ENCODE data around the gene MNX1.

The MNX1 gene

GRCh38 chr7:157019718-157020451, 9.4 kb upstream of the MNX1 start:
- DNase-seq (ENCODE audit: low read depth): no peak
- TF ChIP-seq, protein P1, sequence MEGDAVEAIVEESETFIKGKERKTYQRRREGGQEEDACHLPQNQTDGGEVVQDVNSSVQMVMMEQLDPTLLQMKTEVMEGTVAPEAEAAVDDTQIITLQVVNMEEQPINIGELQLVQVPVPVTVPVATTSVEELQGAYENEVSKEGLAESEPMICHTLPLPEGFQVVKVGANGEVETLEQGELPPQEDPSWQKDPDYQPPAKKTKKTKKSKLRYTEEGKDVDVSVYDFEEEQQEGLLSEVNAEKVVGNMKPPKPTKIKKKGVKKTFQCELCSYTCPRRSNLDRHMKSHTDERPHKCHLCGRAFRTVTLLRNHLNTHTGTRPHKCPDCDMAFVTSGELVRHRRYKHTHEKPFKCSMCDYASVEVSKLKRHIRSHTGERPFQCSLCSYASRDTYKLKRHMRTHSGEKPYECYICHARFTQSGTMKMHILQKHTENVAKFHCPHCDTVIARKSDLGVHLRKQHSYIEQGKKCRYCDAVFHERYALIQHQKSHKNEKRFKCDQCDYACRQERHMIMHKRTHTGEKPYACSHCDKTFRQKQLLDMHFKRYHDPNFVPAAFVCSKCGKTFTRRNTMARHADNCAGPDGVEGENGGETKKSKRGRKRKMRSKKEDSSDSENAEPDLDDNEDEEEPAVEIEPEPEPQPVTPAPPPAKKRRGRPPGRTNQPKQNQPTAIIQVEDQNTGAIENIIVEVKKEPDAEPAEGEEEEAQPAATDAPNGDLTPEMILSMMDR (IDR thresholded peaks at IDR 0.05; ENCODE audit: control insufficient read depth, insufficient read depth, low read depth, low read length, missing control alignments): no peak
- H3K4me3 ChIP-seq (ENCODE audit: control insufficient read depth, low read depth, low read length): no peak overlapping the region

- H3K4me3 ChIP-seq (ENCODE audit: control insufficient read depth, low read depth, low read length): no peak overlapping the region
- TF ChIP-seq, protein P1 (IDR thresholded peaks at IDR 0.05; ENCODE audit: control insufficient read depth, insufficient read depth, low read depth, low read length, missing control alignments): no peak
- DNase-seq (ENCODE audit: low read depth): no peak
These were observed 8.6 kb upstream of the MNX1 start for GRCh38 chr7:157018997-157019608.

GRCh38 chr7:157018328-157018996, 8.0 kb upstream of the MNX1 start:
- H3K4me3 ChIP-seq (ENCODE audit: control insufficient read depth, low read depth, low read length): no peak overlapping the region
- DNase-seq (ENCODE audit: low read depth): no peak
- TF ChIP-seq, protein P1 (IDR thresholded peaks at IDR 0.05; ENCODE audit: control insufficient read depth, insufficient read depth, low read depth, low read length, missing control alignments): no peak

DNA sequence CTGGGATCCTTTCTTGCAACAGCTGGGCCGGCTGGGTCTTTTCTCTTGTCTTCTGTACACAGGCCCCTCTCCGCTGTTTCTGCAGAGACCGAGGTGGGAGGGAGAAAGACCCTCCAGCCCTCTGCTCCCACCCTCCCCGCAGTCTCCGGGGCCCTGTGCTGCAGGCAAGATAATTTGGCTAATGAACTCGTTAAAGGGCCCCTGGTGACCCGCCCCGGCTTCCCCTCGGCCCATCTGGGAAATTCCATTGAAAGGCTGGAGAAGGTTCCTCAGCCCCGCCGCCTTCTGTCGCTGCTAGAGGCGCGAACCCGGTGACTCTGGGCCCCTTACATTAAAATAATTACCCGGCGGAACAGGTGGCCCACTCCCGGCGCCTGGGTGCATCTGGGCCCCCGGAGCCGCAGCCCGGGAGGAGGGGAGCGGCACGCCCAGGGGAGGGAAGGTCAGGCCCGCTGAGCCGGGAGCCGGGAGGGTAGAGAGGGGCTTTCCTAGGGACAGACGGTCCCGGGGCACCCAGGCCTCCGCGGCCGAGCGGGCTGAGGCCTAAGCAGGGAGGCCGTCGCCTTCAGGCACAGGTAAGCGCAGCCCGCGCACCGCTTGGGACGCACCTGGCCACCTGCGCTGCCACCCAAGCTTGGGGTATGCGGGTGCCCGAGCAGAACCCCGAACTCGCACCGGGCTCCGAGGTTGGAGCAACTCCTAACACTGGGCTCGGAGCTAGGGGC, 7.3 kb upstream of the MNX1 start:
- TF ChIP-seq, protein P1 (IDR thresholded peaks at IDR 0.05; ENCODE audit: control insufficient read depth, insufficient read depth, low read depth, low read length, missing control alignments): no peak
- DNase-seq (ENCODE audit: low read depth): no peak
- H3K4me3 ChIP-seq (ENCODE audit: control insufficient read depth, low read depth, low read length): no peak overlapping the region

DNA sequence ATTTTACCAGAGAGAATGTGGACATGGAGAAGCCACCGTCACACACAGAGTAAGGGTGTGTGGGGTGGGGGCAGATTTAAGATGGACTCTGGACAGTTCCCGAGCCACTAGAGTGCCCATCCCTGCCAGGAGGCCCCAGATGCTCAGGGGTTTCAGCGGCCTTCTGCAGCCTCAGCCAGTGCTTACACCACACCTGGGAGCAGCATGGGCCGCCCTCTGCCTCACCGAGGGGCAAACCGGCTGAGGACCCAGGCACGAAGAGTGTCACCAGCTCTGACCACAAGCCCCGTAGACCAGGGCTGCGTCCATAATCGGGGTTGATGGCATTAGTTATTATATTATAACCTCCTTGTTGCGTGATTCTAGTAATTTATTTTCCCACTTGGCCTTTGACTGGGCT, 6.7 kb upstream of the MNX1 start:
- H3K4me3 ChIP-seq (ENCODE audit: control insufficient read depth, low read depth, low read length): no peak overlapping the region
- TF ChIP-seq, protein P1 (IDR thresholded peaks at IDR 0.05; ENCODE audit: control insufficient read depth, insufficient read depth, low read depth, low read length, missing control alignments): no peak
- DNase-seq (ENCODE audit: low read depth): no peak

- TF ChIP-seq, protein P1 (IDR thresholded peaks at IDR 0.05; ENCODE audit: control insufficient read depth, insufficient read depth, low read depth, low read length, missing control alignments): no peak
- DNase-seq (ENCODE audit: low read depth): no peak
- no peak overlapping the region for H3K4me3 ChIP-seq (ENCODE audit: control insufficient read depth, low read depth, low read length)
These were observed 6.0 kb upstream of the MNX1 start for GRCh38 chr7:157016352-157017041.

All from AG09309 (cell line).